Measurements from ENCODE around the gene PRX. TPM values are rescaled to one million over a fixed set of nuclear protein-coding genes. Genes with fewer than 3 reads are reported as not detected.

The PRX gene
- polyA plus RNA-seq, 1 donor from 2014 or later = 0.20 TPM

- H3K27me3 ChIP-seq (ENCODE audit: insufficient read depth, low read depth, low read length) = no peaks in the 10 kb centered on the region
- H3K36me3 ChIP-seq (ENCODE audit: insufficient read depth, low read length) = no peaks in the 10 kb centered on the region
- H2AFZ ChIP-seq (ENCODE audit: low read depth, low read length) = no peak overlapping the region
- peak overlapping the region; percentile 96 for H3K4me2 ChIP-seq (ENCODE audit: low read length)
- H3K9ac ChIP-seq (ENCODE audit: low read length) = peak overlapping the region; percentile 93
- peak; percentile 72 for TF ChIP-seq SMC3 (conservative IDR thresholded peaks at IDR 0.05; ENCODE audit: poor library complexity)
- peak; percentile 31 for TF ChIP-seq TAF1 (IDR thresholded peaks at IDR 0.05; ENCODE audit: low read depth)
- no peak for TF ChIP-seq EZH2 (IDR thresholded peaks at IDR 0.05; ENCODE audit: borderline replicate concordance, insufficient read depth, low read length, poor library complexity, severe bottlenecking)
- TF ChIP-seq MXI1 (conservative IDR thresholded peaks at IDR 0.05; ENCODE audit: poor library complexity, severe bottlenecking) = peak; percentile 53
- TF ChIP-seq CTCF (IDR thresholded peaks at IDR 0.05; ENCODE audit: poor library complexity, severe bottlenecking) = peak; percentile 68
- TF ChIP-seq REST (IDR thresholded peaks at IDR 0.05; ENCODE audit: borderline replicate concordance) = no peak
- TF ChIP-seq RAD21 (conservative IDR thresholded peaks at IDR 0.05) = peak; percentile 64
- TF ChIP-seq POLR2AphosphoS5 (IDR thresholded peaks at IDR 0.05) = peak; percentile 71
- no peaks in the 10 kb centered on the region for H3K9me2 ChIP-seq (ENCODE audit: insufficient read depth, low read length)
- peak overlapping the region; percentile 92 for H3K27ac ChIP-seq (ENCODE audit: low read length)
- peak overlapping the region; percentile 85 for H3K4me3 ChIP-seq (ENCODE audit: low read length)
- H3K9me3 ChIP-seq (ENCODE audit: low read length) = no peaks in the 10 kb centered on the region
- peaks cover 3% of the 10 kb centered on the region for H4K20me1 ChIP-seq (ENCODE audit: insufficient read depth)
- H3K79me2 ChIP-seq (replicated peaks; ENCODE audit: insufficient read depth, low read length) = peaks cover 34% of the 10 kb centered on the region
- H3F3A ChIP-seq (ENCODE audit: insufficient read depth, low read length, poor library complexity, severe bottlenecking) = no peaks in the 10 kb centered on the region
Observed at GRCh38 chr19:40366697-40367561, 46.2 kb downstream of the PRX start.

- H2AFZ ChIP-seq (ENCODE audit: low read depth, low read length) = peak overlapping the region; percentile 66
- no peaks in the 10 kb centered on the region for H3K36me3 ChIP-seq (ENCODE audit: insufficient read depth, low read length)
- H3F3A ChIP-seq (ENCODE audit: insufficient read depth, low read length, poor library complexity, severe bottlenecking) = no peaks in the 10 kb centered on the region
- H3K79me2 ChIP-seq (replicated peaks; ENCODE audit: insufficient read depth, low read length) = peaks cover 34% of the 10 kb centered on the region
- H3K27ac ChIP-seq (ENCODE audit: low read length) = peak overlapping the region; percentile 92
- H3K4me2 ChIP-seq (ENCODE audit: low read length) = peak overlapping the region; percentile 96
- TF ChIP-seq POLR2AphosphoS5 (IDR thresholded peaks at IDR 0.05) (peak; percentile 95), CTCF (IDR thresholded peaks at IDR 0.05; ENCODE audit: poor library complexity, severe bottlenecking) (no peak), TAF1 (IDR thresholded peaks at IDR 0.05; ENCODE audit: low read depth) (peak; percentile 59), EP300 (conservative IDR thresholded peaks at IDR 0.05; ENCODE audit: poor library complexity, severe bottlenecking) (no peak), EZH2 (IDR thresholded peaks at IDR 0.05; ENCODE audit: borderline replicate concordance, insufficient read depth, low read length, poor library complexity, severe bottlenecking) (no peak), RAD21 (conservative IDR thresholded peaks at IDR 0.05) (peak; percentile 12), REST (IDR thresholded peaks at IDR 0.05; ENCODE audit: borderline replicate concordance) (peak; percentile 79)
- H3K27me3 ChIP-seq (ENCODE audit: insufficient read depth, low read depth, low read length) = no peaks in the 10 kb centered on the region
- no peaks in the 10 kb centered on the region for H3K9me3 ChIP-seq (ENCODE audit: low read length)
- H4K20me1 ChIP-seq (ENCODE audit: insufficient read depth) = peaks cover 3% of the 10 kb centered on the region
- peak overlapping the region; percentile 93 for H3K9ac ChIP-seq (ENCODE audit: low read length)
- no peaks in the 10 kb centered on the region for H3K9me2 ChIP-seq (ENCODE audit: insufficient read depth, low read length)
- peak overlapping the region; percentile 85 for H3K4me3 ChIP-seq (ENCODE audit: low read length)
Observed at GRCh38 chr19:40365613-40366401, 47.4 kb downstream of the PRX start.

Measured in neural cell (in vitro differentiated cells).